Effector memory CD4-positive, alpha-beta T cell (primary cell): ENCODE measurements around the gene NKAIN2.
A peak's percentile ranks its signal among the peaks of the same experiment; 100 is the strongest.

Experiments used
- DNase-seq, 3 donors: peaks; one replicate each; pipeline ENCODE4 v3.0.0-alpha.2; 2020
- H3K27ac ChIP-seq: 2 replicates; pipeline ENCODE4 v1.7.0; 2013; ENCODE audit warnings: mild to moderate bottlenecking, low read length, moderate library complexity; ENCODE audit not compliant: insufficient read depth, poor library complexity, severe bottlenecking
- H3K27me3 ChIP-seq: replicated peaks from 2 replicates; pipeline ENCODE4 v1.7.0; 2013; ENCODE audit warnings: mild to moderate bottlenecking, low read length; ENCODE audit not compliant: insufficient read depth, control insufficient read depth, poor library complexity, severe bottlenecking
- H3K36me3 ChIP-seq: 2 replicates; pipeline ENCODE4 v1.7.0; 2013; ENCODE audit warnings: mild to moderate bottlenecking, low read length, moderate library complexity; ENCODE audit not compliant: control insufficient read depth, insufficient read depth
- H3K4me1 ChIP-seq: 2 replicates; pipeline ENCODE4 v1.7.0; 2013; ENCODE audit warnings: low read length, mild to moderate bottlenecking; ENCODE audit not compliant: control insufficient read depth, insufficient read depth, poor library complexity, severe bottlenecking
- H3K4me3 ChIP-seq: 2 replicates; pipeline ENCODE4 v1.7.0; 2013; ENCODE audit warnings: low read length, low read depth, mild to moderate bottlenecking; ENCODE audit not compliant: insufficient read depth, poor library complexity, severe bottlenecking
- H3K9me3 ChIP-seq: 2 replicates; pipeline ENCODE4 v1.7.0; 2013; ENCODE audit warnings: mild to moderate bottlenecking, low read length, moderate library complexity; ENCODE audit not compliant: control insufficient read depth

Gene NKAIN2

GRCh38 chr6:123784330-123784729 is 19.3 kb upstream of the NKAIN2 start:
- no peaks in the 10 kb centered on the region for H3K9me3 ChIP-seq
- no peaks in the 10 kb centered on the region for H3K27me3 ChIP-seq
- no peak overlapping the region for H3K27ac ChIP-seq
- DNase-seq: no peak
- no peaks in the 10 kb centered on the region for H3K36me3 ChIP-seq
- H3K4me3 ChIP-seq: no peak overlapping the region
- no peaks in the 10 kb centered on the region for H3K4me1 ChIP-seq

- Histone ChIP-seq H3K36me3 (no peaks in the 10 kb centered on the region), H3K9me3 (no peaks in the 10 kb centered on the region), H3K4me1 (no peaks in the 10 kb centered on the region), H3K27ac (no peak overlapping the region), H3K4me3 (no peak overlapping the region), H3K27me3 (no peaks in the 10 kb centered on the region)
- no peak for DNase-seq
Measured at GRCh38 chr6:123785039-123785438, 18.6 kb upstream of the NKAIN2 start.

- no peaks in the 10 kb centered on the region for H3K9me3 ChIP-seq
- no peak for DNase-seq
- H3K4me3 ChIP-seq: no peak overlapping the region
- H3K4me1 ChIP-seq: no peaks in the 10 kb centered on the region
- H3K27me3 ChIP-seq: no peaks in the 10 kb centered on the region
- H3K27ac ChIP-seq: no peak overlapping the region
- H3K36me3 ChIP-seq: no peaks in the 10 kb centered on the region
Measured at GRCh38 chr6:123788319-123788718, 15.3 kb upstream of the NKAIN2 start.

GRCh38 chr6:123794190-123794589 is 9.5 kb upstream of the NKAIN2 start:
- H3K36me3 ChIP-seq: no peaks in the 10 kb centered on the region
- no peak for DNase-seq
- no peaks in the 10 kb centered on the region for H3K9me3 ChIP-seq
- H3K27ac ChIP-seq: no peak overlapping the region
- H3K4me1 ChIP-seq: no peaks in the 10 kb centered on the region
- no peak overlapping the region for H3K4me3 ChIP-seq
- H3K27me3 ChIP-seq: no peaks in the 10 kb centered on the region

- no peak overlapping the region for H3K4me3 ChIP-seq
- H3K9me3 ChIP-seq: no peaks in the 10 kb centered on the region
- no peak for DNase-seq
- no peaks in the 10 kb centered on the region for H3K27me3 ChIP-seq
- H3K27ac ChIP-seq: no peak overlapping the region
- H3K4me1 ChIP-seq: no peaks in the 10 kb centered on the region
- no peaks in the 10 kb centered on the region for H3K36me3 ChIP-seq
Measured at GRCh38 chr6:123794799-123795198, 8.9 kb upstream of the NKAIN2 start.

GRCh38 chr6:123801067-123801466 is 2.6 kb upstream of the NKAIN2 start:
- peaks cover 6% of the 10 kb centered on the region for H3K27me3 ChIP-seq
- H3K27ac ChIP-seq: no peak overlapping the region
- H3K9me3 ChIP-seq: no peaks in the 10 kb centered on the region
- H3K4me3 ChIP-seq: no peak overlapping the region
- H3K36me3 ChIP-seq: no peaks in the 10 kb centered on the region
- DNase-seq: no peak
- H3K4me1 ChIP-seq: peaks cover 3% of the 10 kb centered on the region

- Histone ChIP-seq H3K9me3 (no peaks in the 10 kb centered on the region), H3K27ac (no peak overlapping the region), H3K27me3 (peaks cover 6% of the 10 kb centered on the region), H3K4me1 (peaks cover 3% of the 10 kb centered on the region), H3K36me3 (no peaks in the 10 kb centered on the region), H3K4me3 (no peak overlapping the region)
- DNase-seq: no peak
Measured at GRCh38 chr6:123802351-123802696, 1.3 kb upstream of the NKAIN2 start.

GRCh38 chr6:123802697-123803503 is 765 bp upstream of the NKAIN2 start:
- no peaks in the 10 kb centered on the region for H3K9me3 ChIP-seq
- H3K36me3 ChIP-seq: no peaks in the 10 kb centered on the region
- DNase-seq: peak in 1 of 3 donors; percentile 3
- peaks cover 3% of the 10 kb centered on the region for H3K4me1 ChIP-seq
- peak overlapping the region; percentile 28 for H3K4me3 ChIP-seq
- no peak overlapping the region for H3K27ac ChIP-seq
- peaks cover 6% of the 10 kb centered on the region for H3K27me3 ChIP-seq

GRCh38 chr6:123804014-123804786 is 535 bp downstream of the NKAIN2 start:
- H3K27me3 ChIP-seq: peaks cover 6% of the 10 kb centered on the region
- no peaks in the 10 kb centered on the region for H3K36me3 ChIP-seq
- no peaks in the 10 kb centered on the region for H3K9me3 ChIP-seq
- peaks cover 3% of the 10 kb centered on the region for H3K4me1 ChIP-seq
- no peak overlapping the region for H3K27ac ChIP-seq
- no peak for DNase-seq
- H3K4me3 ChIP-seq: no peak overlapping the region

- no peaks in the 10 kb centered on the region for H3K36me3 ChIP-seq
- no peak for DNase-seq
- H3K9me3 ChIP-seq: no peaks in the 10 kb centered on the region
- H3K4me1 ChIP-seq: peaks cover 3% of the 10 kb centered on the region
- H3K4me3 ChIP-seq: no peak overlapping the region
- H3K27ac ChIP-seq: no peak overlapping the region
- H3K27me3 ChIP-seq: peaks cover 6% of the 10 kb centered on the region
Measured at GRCh38 chr6:123804787-123805540, 1.3 kb downstream of the NKAIN2 start.
